Esophagus squamous epithelium (tissue), 4 donors: ENCODE results near the gene LRRC2.

Source experiments
- POLR2A ChIP-seq, 4 donors: fragments of 450-650 bp; IDR thresholded peaks; one replicate each; pipeline ENCODE4 v1.6.1; 2017; ENCODE audit warnings: antibody characterized with exemption in 4 of 4, mild to moderate bottlenecking in 4 of 4, moderate library complexity in 3 of 4
- TF ChIP-seq, protein P1 (sequence below), 6 experiments: fragments of 450-650 bp in 4 of 6; fragments of 200-600 bp in 2 of 6; sonication (generic) in 2 of 6; IDR thresholded peaks; one replicate each; pipeline ENCODE4 v1.5.1; 2016 to 2019; ENCODE audit warnings: antibody characterized with exemption in 6 of 6, mild to moderate bottlenecking in 4 of 6, moderate library complexity in 4 of 6

DNA sequence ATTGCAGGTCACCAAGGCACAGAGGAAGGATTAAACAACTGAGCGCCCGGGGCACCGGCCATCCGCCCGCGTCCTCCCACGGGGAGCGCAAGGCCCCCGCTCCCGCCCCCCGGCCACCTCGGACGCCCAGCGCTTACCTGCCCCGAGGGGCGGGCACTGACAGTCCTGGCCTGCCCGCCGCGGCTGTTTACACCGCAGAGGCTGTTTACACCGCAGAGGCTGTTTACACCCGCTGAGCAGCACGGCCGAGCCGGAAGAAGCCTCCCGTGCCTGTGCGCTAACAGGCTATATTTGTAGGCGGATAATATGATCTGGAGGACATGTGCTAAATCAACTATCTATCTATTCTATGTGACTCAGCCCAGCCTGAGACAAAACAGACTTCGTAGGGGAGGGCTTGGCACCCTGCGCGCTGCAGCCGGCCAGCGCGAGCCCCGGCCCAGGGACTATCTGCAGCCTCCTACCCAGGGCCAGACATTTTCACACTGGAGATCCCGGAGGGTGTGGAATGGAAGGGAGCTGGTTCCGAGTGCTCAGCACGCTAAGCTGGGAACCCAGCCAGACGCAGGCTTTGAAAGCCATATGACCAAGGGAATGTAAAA lies at the start of gene LRRC2:
- TF ChIP-seq, protein P1, sequence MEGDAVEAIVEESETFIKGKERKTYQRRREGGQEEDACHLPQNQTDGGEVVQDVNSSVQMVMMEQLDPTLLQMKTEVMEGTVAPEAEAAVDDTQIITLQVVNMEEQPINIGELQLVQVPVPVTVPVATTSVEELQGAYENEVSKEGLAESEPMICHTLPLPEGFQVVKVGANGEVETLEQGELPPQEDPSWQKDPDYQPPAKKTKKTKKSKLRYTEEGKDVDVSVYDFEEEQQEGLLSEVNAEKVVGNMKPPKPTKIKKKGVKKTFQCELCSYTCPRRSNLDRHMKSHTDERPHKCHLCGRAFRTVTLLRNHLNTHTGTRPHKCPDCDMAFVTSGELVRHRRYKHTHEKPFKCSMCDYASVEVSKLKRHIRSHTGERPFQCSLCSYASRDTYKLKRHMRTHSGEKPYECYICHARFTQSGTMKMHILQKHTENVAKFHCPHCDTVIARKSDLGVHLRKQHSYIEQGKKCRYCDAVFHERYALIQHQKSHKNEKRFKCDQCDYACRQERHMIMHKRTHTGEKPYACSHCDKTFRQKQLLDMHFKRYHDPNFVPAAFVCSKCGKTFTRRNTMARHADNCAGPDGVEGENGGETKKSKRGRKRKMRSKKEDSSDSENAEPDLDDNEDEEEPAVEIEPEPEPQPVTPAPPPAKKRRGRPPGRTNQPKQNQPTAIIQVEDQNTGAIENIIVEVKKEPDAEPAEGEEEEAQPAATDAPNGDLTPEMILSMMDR (IDR thresholded peaks at IDR 0.05), result no peak
- peak in 1 of 4 donors; percentile 18 for TF ChIP-seq POLR2A (IDR thresholded peaks at IDR 0.05)
